Renal cortical epithelial cell (primary cell): Measurements from ENCODE around the gene PIH1D1. TPM values are rescaled to one million over a fixed set of nuclear protein-coding genes. Genes with fewer than 3 reads are reported as not detected.
"Not testable (repeated sequence)": the region's sequence is repeated elsewhere in the genome, so short reads cannot be mapped to it uniquely, and the experiment has no call there.

Source experiments
- DNase-seq: peaks from one replicate; pipeline ENCODE4 v3.0.0-alpha.2; 2011; ENCODE audit warnings: low read depth
- total RNA-seq: library from RNA; depleted of rRNA; stranded (reverse); fragments of >200 nt; gene quantifications from 2 replicates; pipeline ENCODE4 v1.2.3, GENCODE V29; 2014

PIH1D1 gene
- total RNA-seq, 1 donor from 2014 or later = 120 TPM

- no peak for DNase-seq
Observed at GRCh38 chr19:49481020-49481683, 29.5 kb upstream of the PIH1D1 start.

- DNase-seq = no peak
Observed at GRCh38 chr19:49479975-49480628, 28.5 kb upstream of the PIH1D1 start.

- peak; percentile 16 for DNase-seq
Observed at GRCh38 chr19:49475995-49476880, 24.6 kb upstream of the PIH1D1 start.

- DNase-seq = no peak
Observed at GRCh38 chr19:49475191-49475917, 23.7 kb upstream of the PIH1D1 start.

- no peak for DNase-seq
Observed at GRCh38 chr19:49474542-49474924, 22.9 kb upstream of the PIH1D1 start.

GRCh38 chr19:49473868-49474541, 22.4 kb upstream of the PIH1D1 start, which contains the start of gene FLT3LG:
FLT3LG (plus strand) TSS chr19:49474215; CDS start chr19:49474640, 425 bp downstream.
- peak; percentile 30 for DNase-seq

- DNase-seq = not testable (repeated sequence)
Observed at GRCh38 chr19:49473501-49473867, 21.9 kb upstream of the PIH1D1 start.

GRCh38 chr19:49472936-49473335, 21.3 kb upstream of the PIH1D1 start:
- DNase-seq = no peak

GRCh38 chr19:49470615-49470978, 19.0 kb upstream of the PIH1D1 start:
- DNase-seq = no peak

- no peak for DNase-seq
Observed at GRCh38 chr19:49469828-49470614, 18.4 kb upstream of the PIH1D1 start.

- DNase-seq = no peak
Observed at GRCh38 chr19:49468746-49469447, 17.3 kb upstream of the PIH1D1 start.

GRCh38 chr19:49468199-49468598, 16.6 kb upstream of the PIH1D1 start:
- DNase-seq = no peak

- no peak for DNase-seq
Observed at GRCh38 chr19:49465371-49465770, 13.8 kb upstream of the PIH1D1 start.

GRCh38 chr19:49463960-49464740, 12.5 kb upstream of the PIH1D1 start:
- no peak for DNase-seq

- DNase-seq = no peak
Observed at GRCh38 chr19:49462492-49462891, 10.9 kb upstream of the PIH1D1 start.

- no peak for DNase-seq
Observed at GRCh38 chr19:49461656-49462055, 10.0 kb upstream of the PIH1D1 start.

GRCh38 chr19:49461130-49461529, 9.5 kb upstream of the PIH1D1 start:
- not testable (repeated sequence) for DNase-seq

GRCh38 chr19:49459388-49459787, 7.8 kb upstream of the PIH1D1 start:
- no peak for DNase-seq

- no peak for DNase-seq
Observed at GRCh38 chr19:49458567-49458903, 6.9 kb upstream of the PIH1D1 start.
